KBM-7 (cell line): Measurements from ENCODE around the gene FCGR1A.
"Not testable (repeated sequence)": the region's sequence is repeated elsewhere in the genome, so short reads cannot be mapped to it uniquely, and the experiment has no call there.

ENCODE experiments used
- DNase-seq: peaks from one replicate; pipeline ENCODE4 v3.0.0-alpha.2; 2015
- in situ Hi-C: fragments of 300-500 bp; cut with MboI; formaldehyde crosslinking; loops from 2 replicates; pipeline ENCODE4 v1.14.3; 2020; ENCODE audit warnings: low sequenced_read_pairs, low pct_unique_long_range_greater_than_20kb, mixed read lengths

Gene FCGR1A

GRCh38 chr1:149782600-149782999 is at the start of gene FCGR1A:
Gene FCGR1A (plus strand): TSS chr1:149782694. CDS start chr1:149782744, 50 bp downstream.
- in situ Hi-C loops, DNase-seq: not testable (repeated sequence)

GRCh38 chr1:149732781-149733180 is 49.7 kb upstream of the FCGR1A start:
- in situ Hi-C loops, DNase-seq: not testable (repeated sequence)

GRCh38 chr1:149734692-149735091 is 47.8 kb upstream of the FCGR1A start:
- DNase-seq, in situ Hi-C loops: not testable (repeated sequence)

GRCh38 chr1:149740148-149740581 is 42.3 kb upstream of the FCGR1A start:
- in situ Hi-C loops: not testable (repeated sequence)

GRCh38 chr1:149740590-149741230 is 41.8 kb upstream of the FCGR1A start:
- DNase-seq, in situ Hi-C loops: not testable (repeated sequence)

More at GRCh38 chr1:149740148-149740581, 42.3 kb upstream of the FCGR1A start:
- DNase-seq: not testable (repeated sequence)

GRCh38 chr1:149741914-149742313 is 40.6 kb upstream of the FCGR1A start:
- in situ Hi-C loops, DNase-seq: not testable (repeated sequence)

GRCh38 chr1:149746463-149747356 is 35.8 kb upstream of the FCGR1A start:
- in situ Hi-C loops, DNase-seq: not testable (repeated sequence)

GRCh38 chr1:149747359-149748143 is 34.9 kb upstream of the FCGR1A start:
- in situ Hi-C loops, DNase-seq: not testable (repeated sequence)

GRCh38 chr1:149748144-149748500 is 34.4 kb upstream of the FCGR1A start:
- DNase-seq, in situ Hi-C loops: not testable (repeated sequence)

GRCh38 chr1:149750562-149750961 is 31.9 kb upstream of the FCGR1A start:
- DNase-seq, in situ Hi-C loops: not testable (repeated sequence)

- in situ Hi-C loops: not testable (repeated sequence)
Observed at GRCh38 chr1:149752186-149752585, 30.3 kb upstream of the FCGR1A start.

GRCh38 chr1:149753466-149753865 is 29.0 kb upstream of the FCGR1A start:
- DNase-seq, in situ Hi-C loops: not testable (repeated sequence)

More at GRCh38 chr1:149752186-149752585, 30.3 kb upstream of the FCGR1A start:
- not testable (repeated sequence) for DNase-seq

- DNase-seq, in situ Hi-C loops: not testable (repeated sequence)
Observed at GRCh38 chr1:149755294-149755693, 27.2 kb upstream of the FCGR1A start.

- in situ Hi-C loops, DNase-seq: not testable (repeated sequence)
Observed at GRCh38 chr1:149762294-149762693, 20.2 kb upstream of the FCGR1A start.

GRCh38 chr1:149764087-149764800 is 18.2 kb upstream of the FCGR1A start:
- in situ Hi-C loops, DNase-seq: not testable (repeated sequence)

GRCh38 chr1:149766241-149766640 is 16.3 kb upstream of the FCGR1A start:
- in situ Hi-C loops, DNase-seq: not testable (repeated sequence)

- in situ Hi-C loops, DNase-seq: not testable (repeated sequence)
Observed at GRCh38 chr1:149769216-149769615, 13.3 kb upstream of the FCGR1A start.

GRCh38 chr1:149770661-149771060 is 11.8 kb upstream of the FCGR1A start:
- DNase-seq, in situ Hi-C loops: not testable (repeated sequence)
